Stimulated activated CD8-positive, alpha-beta memory T cell treated with anti-CD3 and anti-CD28 coated beads, Interleukin-12 subunit alpha, Interleukin-12 subunit beta, amount 100 ng/mL, for 24 hours (primary cell): ENCODE data around the gene XG.
"Not testable (repeated sequence)": the region's sequence is repeated elsewhere in the genome, so short reads cannot be mapped to it uniquely, and the experiment has no call there.

Experiments used
- DNase-seq: peaks from one replicate; pipeline ENCODE4 v3.0.0-alpha.2; 2020; ENCODE audit errors: extremely low read depth

Gene XG

DNA sequence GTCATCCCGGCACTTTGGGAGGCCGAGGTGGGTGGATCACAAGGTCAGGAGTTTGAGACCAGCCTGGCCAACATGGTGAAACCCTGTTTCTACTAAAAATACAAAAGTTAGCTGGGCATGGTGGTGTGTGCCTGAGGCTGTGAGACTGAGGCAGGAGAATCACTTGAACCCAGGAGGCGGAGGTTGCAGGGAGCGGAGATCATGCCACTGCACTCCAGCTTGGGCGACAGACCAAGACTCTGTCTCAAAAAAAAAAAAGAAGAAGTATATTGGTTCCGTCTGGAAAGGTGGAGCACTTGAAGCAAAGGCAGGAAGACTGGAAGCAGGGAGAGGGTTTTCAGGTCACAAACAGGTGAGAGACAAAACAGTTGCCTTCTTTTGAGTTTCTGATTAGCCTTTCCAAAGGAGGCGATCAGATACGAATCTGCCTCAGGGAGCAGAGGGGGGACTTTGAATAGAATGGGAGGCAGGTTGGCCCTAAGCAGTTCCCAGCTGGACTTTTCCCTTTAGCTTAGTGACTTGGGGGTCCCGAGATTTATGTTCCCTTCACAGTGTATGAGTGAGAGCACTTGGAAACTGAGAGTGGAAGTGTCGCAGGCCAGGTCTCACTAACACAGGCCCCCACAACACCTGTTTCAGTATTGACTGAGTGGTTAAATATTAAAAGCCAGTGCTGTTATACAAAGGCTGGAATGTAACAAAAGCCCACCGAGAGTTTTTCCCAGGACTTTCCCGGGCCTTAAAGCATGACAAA lies 28.8 kb downstream of the XG start:
- DNase-seq = not testable (repeated sequence)

DNA sequence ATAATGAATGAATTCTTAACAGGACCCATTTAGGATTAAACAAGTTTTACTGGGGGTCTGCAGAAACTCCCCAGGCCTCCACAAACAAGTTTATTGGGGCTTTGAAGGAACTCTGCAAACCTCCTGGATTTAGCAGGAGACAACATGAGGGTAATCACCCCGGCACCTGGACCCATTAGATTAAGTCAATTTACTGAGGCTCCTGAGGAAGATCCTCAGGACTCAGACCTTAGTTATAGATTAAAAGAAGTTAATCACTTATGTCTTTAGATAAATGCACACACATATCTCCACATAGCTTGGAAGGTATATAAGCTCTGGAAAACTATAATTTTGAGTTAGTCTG lies 29.4 kb downstream of the XG start:
- DNase-seq = no peak

DNA sequence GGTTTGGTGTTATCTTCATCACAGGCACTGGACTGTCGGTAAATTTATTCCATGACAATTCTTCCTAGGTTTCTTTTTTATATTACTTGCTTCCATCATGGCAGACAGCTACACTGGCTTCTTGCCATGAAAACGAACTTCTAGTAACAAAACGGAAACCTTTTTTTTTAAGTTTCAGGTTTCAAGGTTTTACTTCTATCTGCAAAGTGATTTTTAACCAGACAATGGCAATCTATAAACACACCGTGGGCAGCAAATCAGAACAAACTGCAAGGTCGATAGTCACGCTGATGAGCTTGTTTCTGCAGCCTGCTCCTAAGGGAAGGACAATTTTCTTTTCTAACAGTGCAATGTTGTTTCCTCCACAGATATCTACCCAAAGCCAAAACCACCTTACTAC lies 29.9 kb downstream of the XG start:
- DNase-seq = no peak

DNA sequence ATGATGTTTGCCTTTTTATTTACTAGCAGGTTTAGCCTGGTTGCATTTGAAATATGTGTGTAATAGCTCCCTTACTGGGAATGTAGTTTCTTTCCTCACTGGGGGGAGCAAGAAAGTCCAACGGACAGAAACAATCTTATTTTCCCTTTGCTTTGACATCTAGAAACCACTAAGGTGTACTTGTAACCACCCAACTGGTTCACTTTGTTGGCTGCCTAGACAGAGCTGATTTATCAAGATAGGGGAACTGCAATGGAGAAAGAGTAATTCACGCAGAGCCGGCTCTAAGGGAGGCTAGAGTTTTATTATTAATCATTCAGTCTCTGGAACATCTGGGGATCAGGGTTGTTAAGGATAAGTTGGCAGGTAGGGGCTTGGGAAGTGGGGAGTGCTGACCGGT lies 30.3 kb downstream of the XG start:
- DNase-seq = no peak

DNA sequence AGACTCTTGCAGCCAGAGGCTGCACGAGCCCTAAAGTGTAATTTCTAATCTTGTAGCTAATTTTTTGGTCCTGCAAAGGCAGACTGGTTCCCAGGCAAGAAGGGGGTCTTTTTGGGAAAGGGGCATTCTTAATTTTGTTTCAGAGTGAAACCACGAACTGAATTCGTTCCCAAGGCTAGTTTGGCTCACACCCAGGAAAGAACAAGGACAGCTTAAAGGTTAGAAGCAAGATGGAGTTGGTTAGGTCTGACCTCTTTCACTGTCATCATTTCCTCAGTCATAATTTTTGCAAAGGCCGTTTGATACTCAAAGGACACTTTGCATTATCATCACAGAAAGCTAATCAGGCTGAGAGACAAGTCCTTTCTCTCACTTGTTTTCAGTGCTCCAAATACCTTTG lies 30.9 kb downstream of the XG start:
- no peak for DNase-seq

DNA sequence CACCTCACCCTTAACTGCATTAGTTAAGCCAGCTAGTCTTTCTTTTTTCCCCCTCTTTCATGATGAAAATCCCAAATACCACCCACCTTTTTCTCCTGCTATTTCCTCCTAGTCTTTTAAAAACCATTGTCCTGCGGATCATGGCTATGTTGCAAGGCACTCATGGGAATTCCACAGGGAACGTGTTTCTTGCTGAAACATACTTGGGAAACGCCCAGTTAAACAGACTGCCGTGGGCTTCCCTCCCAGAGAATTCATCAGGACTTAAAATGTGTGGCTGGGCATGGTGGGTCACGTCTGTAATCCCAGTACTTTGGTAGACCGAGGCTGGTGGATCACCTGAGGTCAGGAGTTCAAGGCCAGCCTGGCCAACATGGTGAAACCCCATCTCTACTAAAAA lies 32.2 kb downstream of the XG start:
- no peak for DNase-seq

DNA sequence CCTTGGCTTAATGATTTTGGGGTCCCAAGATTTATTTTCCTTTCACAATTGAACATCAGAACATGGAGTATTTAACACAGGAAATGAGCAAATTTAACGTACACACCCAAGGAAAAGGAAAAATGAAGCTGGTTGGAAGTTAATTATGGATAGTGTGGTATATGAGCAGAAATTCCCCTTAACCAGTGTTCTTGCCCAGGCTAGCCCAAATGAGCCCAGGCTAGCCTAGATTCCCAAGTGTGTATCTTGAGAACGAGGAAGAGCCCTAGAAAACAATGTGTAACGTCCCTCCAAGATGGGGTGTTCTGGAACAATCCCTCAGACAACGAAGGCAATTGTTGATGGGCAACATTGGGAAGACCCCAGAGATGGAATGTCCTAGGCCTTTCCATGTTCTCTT lies 33.7 kb downstream of the XG start:
- no peak for DNase-seq

DNA sequence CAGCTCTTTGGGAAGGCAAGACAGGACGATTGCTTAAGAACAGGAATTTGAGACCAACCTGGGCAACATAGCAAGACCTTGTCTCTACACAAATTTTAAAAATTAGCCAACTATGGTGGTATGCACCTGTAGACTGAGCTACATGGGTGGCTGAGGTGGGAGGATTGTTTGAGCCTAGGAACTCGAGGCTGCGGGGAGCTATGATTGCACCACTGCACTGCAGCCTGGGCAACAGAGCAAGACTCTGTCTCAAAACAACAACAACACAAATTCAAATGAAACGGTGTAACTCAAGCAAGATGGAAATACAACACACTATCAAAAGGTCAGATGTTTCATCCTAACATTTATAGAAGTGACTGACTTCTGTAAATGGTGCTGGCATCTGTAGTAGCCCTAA lies 37.1 kb downstream of the XG start:
- DNase-seq = no peak

DNA sequence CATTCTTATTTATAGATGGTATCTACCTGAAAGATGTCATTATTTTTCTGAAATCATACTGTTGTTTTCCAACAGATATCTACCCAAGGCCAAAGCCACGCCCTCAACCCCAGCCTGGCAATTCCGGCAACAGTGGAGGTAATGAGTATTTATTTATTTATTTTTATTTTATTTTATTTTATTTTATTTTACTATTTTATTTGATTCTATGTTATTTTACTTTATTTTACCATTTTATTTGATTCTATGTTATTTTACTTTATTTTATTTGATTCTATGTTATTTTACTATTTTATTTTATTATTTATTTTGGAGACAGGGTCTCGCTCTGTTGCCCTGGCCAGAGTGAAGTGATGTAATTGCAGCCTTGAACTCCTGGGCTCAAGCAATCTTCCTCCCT lies 37.7 kb downstream of the XG start:
- no peak for DNase-seq

DNA sequence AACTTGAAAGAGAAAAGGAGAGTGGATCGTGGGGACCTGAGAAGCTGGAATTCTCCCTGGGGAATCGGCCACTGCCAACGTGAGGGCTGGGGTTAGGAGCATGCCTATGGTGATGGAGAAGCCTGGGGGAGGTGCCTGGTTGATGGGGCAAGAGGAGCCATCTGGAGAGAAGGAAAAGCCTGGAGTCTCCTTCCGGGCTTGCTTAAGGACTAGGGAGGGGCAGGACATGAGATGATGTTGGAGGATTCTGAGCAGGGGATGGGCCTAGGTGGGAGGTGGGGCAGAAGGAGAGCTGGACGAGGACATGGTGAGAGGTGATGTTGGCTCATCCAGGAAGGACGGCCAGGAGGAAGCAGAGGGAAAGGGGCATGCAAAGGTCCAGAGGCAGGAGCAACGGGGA lies 41.9 kb downstream of the XG start:
- no peak for DNase-seq

DNA sequence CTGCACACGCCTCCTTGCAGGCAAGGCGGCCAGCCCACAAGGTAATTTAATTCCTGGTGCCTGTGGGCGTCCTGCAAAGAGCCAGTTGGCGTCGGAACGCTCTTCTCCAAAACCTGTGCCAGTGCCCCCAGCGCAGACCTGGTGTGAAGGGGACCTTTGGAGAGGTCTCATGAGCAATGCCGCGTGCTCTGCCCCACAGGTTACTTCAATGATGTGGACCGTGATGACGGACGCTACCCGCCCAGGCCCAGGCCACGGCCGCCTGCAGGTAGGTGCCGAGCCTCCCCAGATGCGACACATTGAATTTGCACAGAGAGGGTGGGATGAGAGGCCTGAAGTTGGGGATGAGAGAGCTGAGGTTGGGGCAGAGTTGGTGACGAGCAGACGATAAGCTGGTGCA lies 42.5 kb downstream of the XG start:
- DNase-seq = no peak

DNA sequence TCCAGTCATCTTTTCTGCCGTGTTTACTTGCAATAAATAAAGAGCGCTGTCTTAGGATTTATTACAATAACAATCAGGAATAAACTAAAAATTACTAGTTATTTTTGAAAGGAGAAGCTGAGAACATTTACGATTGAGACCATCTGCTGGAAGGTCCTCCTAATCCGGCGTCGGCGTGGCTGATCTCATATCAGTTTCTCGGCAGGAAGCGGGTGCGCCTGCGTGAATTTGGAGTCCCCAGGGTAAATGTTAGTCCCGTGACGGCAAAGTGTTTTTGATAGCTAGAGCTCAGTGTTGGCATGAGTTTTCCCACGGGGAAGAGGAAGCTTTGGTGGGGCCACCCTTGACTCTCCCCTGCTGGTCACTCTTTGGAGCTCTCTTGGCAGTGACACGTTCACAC lies 45.0 kb downstream of the XG start:
- not testable (repeated sequence) for DNase-seq

DNA sequence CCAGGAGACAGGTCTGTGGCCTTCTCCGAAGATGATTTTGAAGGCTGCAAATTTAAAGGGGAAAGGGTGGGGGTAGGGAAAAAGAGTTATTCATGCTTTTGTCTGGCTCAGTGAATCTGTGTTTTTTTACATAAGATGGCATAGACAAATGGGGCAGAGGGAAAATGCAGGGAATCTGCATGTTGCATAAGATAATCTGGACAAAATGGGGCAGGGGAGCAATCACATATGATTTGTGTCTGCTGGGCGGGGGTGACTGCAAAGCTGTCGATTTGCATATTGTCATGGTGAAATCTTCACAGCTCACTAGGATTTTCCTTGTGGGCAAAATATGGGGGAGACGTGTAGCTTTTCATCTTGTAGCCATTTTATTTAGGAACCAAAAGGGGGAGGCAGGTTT lies 47.5 kb downstream of the XG start:
- no peak for DNase-seq

DNA sequence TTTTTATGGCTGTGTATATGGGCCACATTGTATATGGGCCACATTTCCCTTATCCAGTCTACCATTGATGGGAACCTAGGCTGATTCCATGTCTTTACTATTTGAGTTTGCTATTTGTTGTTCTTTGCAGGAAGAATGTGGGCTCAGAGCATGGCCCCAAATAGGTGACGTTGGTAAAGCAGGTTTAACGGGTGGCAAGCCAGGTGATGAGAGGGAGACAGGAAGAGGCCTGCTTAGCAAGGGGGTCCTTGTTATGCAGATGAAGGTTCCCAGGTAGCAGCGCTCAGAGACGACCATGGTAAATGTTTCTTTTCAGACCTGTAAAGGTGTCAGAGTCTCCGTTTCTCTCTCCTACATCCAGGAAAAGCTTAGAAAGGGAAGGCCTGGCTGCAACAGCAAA lies 48.1 kb downstream of the XG start:
- DNase-seq = not testable (repeated sequence)

DNA sequence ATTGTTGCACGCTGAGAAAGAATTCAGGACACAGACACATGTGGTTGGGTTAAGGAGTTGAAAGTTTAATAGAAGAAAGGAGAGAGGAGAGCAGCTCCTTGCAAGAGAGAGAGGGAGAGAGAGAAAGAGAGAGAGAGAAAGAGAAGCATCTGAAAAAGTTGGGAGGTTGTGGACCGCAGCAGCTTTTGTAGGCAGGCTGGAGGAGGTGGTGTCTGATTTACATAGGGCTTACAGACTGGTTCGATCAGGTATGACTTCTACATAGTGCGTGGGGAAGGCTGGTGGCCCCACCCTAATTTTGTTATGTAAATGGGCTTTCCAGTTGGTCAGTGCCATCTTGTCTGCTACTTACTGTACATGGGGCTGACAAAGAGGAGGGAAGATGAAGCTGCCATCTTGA lies 49.4 kb downstream of the XG start:
- no peak for DNase-seq

DNA sequence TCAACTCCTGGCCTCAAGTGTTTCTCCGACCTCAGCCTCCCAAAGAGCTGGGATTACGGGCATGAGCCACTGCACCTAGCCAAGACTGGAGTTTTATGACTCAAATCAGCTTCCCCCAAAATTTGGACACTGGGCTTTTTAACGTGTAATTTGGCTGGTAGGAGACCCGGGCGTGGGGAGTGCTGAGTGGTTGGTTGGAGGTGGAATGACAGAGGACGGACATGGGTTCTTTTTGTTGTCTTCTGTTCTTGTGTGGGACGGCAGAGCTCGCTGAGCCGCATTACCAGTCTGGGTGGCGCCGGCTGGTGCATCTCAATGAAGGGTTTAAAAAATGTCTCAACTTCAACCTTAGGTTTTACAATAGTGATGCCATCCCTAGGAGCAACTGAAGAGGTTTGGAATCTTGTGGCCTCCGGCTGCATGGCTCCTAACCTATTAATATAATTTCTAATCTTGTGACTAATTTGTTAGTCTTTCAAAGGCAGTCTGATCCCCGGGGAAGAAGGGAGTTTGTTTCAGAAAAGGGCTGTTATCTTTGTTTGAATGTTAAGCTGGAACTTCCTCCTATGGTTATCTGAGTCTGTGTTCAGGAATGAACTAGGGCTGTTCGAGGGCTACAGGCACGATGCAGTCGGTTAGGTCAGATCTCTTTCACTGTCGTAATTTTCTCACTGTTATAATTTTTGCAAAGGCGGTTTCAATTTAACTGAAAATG lies 50.7 kb downstream of the XG start:
- not testable (repeated sequence) for DNase-seq

DNA sequence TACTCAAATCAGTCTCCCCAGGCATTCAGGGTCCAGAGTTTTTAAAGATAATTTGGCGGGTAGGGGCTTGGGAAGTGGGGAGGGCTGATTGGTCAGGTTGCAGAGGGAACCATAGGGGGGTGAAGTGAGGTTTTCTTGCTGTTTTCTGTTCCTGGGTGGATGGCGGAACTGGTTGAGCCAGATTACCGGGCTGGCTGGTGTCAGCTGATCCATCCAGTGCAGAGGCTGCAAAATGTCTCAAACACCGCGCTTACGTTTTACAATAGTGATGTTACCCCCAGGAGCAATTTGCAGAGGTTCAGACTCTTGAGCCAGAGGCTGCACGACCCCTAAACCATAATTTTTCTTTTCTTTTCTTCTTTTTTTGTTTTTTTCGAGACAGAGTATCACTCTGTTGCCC lies 51.6 kb downstream of the XG start:
- not testable (repeated sequence) for DNase-seq

DNA sequence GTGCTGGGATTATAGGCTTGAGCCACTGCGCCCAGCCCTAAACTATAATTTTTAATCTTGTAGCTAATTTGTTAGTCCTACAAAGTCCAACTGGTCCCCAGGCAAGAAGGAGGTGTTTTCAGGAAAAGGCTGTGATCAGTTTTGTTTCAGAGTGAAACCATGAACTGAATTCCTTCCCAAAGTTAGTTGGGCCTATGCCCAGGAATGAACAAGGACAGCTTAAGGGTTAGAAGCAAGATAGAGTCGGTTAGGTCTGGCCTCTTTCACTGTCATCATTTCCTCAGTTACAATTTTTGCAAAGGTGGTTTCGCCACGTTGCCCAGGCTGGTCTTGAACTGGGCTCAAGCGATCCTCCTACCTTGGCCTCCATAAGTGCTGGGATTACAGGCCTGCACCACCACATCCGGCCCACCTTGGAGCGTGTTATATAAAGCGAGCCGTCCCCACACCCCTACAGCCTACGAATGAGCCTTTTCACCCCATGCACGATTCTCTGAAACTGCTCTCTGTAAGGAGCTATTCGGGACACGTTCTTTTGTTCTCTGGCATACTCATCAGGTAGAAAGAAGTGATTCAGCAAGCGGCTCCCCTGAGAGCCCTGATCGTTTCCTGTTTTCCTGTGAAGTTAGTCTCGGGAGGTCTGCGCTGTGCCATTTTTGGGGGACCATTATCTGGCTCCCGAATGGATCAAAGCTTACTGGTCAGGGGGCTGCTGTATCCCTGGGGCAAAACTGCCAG lies 52.4 kb downstream of the XG start:
- DNase-seq = not testable (repeated sequence)

DNA sequence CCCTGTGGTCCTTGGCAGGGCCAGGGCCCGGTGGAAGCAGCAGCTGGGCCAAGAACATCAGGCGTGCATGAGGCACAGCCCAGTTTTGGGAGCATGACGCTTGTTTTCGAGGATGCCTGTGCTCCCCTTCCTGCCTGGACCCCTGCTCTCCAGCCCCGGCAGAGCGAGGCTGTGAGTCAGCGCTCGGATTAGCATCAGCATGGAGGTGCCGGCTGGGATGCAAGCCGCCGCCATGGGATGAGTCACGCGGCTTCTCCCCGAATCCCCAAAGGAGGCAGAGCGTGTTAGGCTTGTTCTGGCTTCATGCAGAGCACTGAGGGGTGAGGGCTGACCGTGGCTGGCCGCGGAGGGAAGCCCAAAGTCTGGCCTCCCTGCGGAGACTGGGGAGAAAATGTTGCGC lies 53.0 kb downstream of the XG start:
- not testable (repeated sequence) for DNase-seq

DNA sequence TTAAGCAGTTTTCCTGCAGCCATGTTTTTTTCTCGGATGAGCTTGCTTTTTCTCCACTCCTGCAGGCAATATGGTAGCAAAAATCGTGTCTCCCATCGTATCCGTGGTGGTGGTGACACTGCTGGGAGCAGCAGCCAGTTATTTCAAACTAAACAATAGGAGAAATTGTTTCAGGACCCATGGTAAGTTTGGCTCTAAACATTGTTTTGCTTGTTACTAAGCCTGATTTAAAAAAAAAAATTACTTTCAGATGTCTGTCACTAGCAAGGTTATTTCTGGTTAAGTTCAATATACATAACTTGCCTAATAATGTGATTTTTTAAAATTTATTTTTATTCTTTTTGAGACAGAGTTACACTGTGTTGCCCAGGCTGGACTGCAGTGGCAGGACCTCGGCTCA lies 59.4 kb downstream of the XG start:
- no peak for DNase-seq

DNA sequence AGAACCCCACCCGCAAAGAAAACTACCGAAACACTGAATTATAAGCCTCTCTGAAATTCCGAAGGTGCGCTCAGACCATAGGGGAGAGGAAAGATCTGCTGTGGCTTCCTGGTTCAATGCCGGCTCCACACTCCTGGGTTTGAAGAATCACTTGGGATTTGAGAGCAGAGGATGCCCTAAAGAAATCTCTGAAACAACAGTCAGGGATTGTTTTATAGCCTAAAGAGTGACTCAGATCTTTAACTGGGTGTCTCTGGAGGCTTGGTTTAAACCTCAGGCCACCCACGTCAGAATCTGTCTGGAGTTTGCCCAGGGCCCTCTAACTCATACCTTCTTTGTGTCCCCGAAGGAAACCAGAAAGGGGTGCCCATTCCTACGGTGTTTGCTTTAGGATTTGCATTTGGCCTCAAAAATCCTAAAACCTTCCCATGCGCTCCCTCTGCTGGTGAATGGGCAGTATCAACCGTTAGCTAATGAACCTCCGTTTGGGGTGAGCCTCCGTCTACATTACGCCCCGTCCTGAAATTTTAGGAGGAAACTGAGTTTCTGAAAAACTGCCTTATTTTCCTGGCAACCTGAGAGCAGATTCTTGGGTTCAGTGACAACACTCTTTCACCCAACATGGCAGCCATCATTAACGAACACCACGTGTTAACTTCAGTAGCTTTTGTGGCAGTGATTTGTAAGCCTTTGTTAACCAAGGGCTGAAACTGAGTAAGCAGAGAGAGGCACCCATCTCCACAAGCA lies 60.5 kb downstream of the XG start:
- not testable (repeated sequence) for DNase-seq

DNA sequence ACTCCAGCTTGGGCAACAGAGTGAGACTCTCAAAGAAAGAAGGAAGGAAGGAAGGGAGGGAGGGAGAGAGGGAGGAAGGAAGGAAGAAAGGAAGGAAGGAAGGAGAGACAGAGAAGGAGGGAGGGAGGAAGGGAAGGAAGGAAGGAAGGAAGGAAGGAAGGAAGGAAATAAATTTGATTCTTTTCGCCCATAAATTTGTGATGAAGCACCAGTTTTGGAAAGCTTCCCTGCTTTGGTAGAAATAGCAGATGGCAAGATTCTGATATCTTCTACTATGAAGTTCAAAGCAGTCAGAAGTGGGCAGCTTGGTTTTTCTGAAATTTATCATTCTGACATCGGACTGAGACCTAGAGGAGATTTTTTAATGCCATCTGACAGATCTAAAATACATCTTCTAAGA lies 65.2 kb downstream of the XG start:
- DNase-seq = no peak
